Psoas muscle (tissue), 8 donors: ENCODE results near the gene ADCYAP1R1. TPM values are rescaled to one million over a fixed set of nuclear protein-coding genes. Genes with fewer than 3 reads are reported as not detected.
A peak's percentile ranks its signal among the peaks of the same experiment; 100 is the strongest.

Experiments
- ATAC-seq, 4 donors: fragments of 200-7000 bp; cut with Tn5 transposase; one replicate each; pipeline ENCODE4 v1.9.1; 2020; ENCODE audit warnings: moderate library complexity in 3 of 4, mild to moderate bottlenecking in 2 of 4
- DNase-seq, 2 donors: peaks; one replicate each; pipeline ENCODE4 v3.0.0-alpha.2; 2020
- H3K27ac ChIP-seq: fragments of 200-600 bp; one replicate; pipeline ENCODE4 v1.8.0; 2022
- H3K27me3 ChIP-seq, 3 donors: fragments of 200-600 bp in 1 of 3; one replicate each; pipeline versions ENCODE4 v1.6.1 to v1.8.0; 2013 to 2022; ENCODE audit warnings: low read length in 2 of 3, mild to moderate bottlenecking in 2 of 3, moderate library complexity in 1 of 3; ENCODE audit not compliant: insufficient read depth in 3 of 3
- H3K36me3 ChIP-seq, 2 donors: fragments of 200-600 bp in 1 of 2; one replicate each; pipeline versions ENCODE4 v1.6.1 to v1.8.0; 2013 to 2022; ENCODE audit warnings: low read depth in 1 of 2, mild to moderate bottlenecking in 1 of 2, moderate library complexity in 1 of 2; ENCODE audit not compliant: insufficient read depth in 1 of 2
- H3K4me1 ChIP-seq: fragments of 200-600 bp; one replicate; pipeline ENCODE4 v1.8.0; 2022
- H3K4me3 ChIP-seq: fragments of 200-600 bp; one replicate; pipeline ENCODE4 v1.8.0; 2022; ENCODE audit warnings: mild to moderate bottlenecking
- H3K9me3 ChIP-seq: fragments of 200-600 bp; one replicate; pipeline ENCODE4 v1.8.0; 2022
- WGBS, 3 donors: extraction: QIAGEN DNeasy Blood & Tissue Kit; methylation state at CpG; one replicate each; pipeline versions ENCODE4 v1.1.6 to v1.1.7; 2013; 5-methylcytosine and 5-hydroxymethylcytosine counted together
- intact Hi-C, 2 donors: fragments of 100-400 bp; cut with DNase I; formaldehyde crosslinking; loops; one replicate each; pipeline versions ENCODE4 v1.11.0 to v1.14.2; 2022
- polyA plus RNA-seq, 3 donors: library from polyadenylated mRNA; stranded (reverse); fragments of 200-250 nt; gene quantifications; one replicate each; pipeline ENCODE4 v1.2.3, GENCODE V29; 2013
- total RNA-seq, 4 donors: library from RNA; stranded (reverse); fragmentation: NEBNext Ultra II Directional in 2 of 4; extraction: Animal tissue kit (Norgen Biotek cat#: 25700) in 2 of 4; gene quantifications; one replicate each; pipeline versions ENCODE4 v1.2.1 to v1.2.4, GENCODE V29; 2021 to 2023
- TF ChIP-seq, protein P1 (sequence below): fragments of 200-600 bp; IDR thresholded peaks from one replicate; pipeline ENCODE4 v1.8.0; 2022; ENCODE audit warnings: antibody characterized with exemption
- donor health status: healthy with polysubstance abuse.
- donor health status: DM: no; HTN: no; CAD: no; lungs with moderate emphysema.
- donor health status: Bipolar disorder and iron deficiency.
- donor health status: healthy.
- donor health status: DM: yes; HTN: yes; CAD: no.
- donor health status: DM: no; HTN: no; CAD: no.
- donor health status: DM: no; HTN: no; CAD: no.
- donor health status: DM: yes; HTN: yes; CAD: no.

The ADCYAP1R1 gene
- total and polyA plus RNA-seq, 7 donors = 0.40 to 6.6 (median 1.2) TPM

DNA sequence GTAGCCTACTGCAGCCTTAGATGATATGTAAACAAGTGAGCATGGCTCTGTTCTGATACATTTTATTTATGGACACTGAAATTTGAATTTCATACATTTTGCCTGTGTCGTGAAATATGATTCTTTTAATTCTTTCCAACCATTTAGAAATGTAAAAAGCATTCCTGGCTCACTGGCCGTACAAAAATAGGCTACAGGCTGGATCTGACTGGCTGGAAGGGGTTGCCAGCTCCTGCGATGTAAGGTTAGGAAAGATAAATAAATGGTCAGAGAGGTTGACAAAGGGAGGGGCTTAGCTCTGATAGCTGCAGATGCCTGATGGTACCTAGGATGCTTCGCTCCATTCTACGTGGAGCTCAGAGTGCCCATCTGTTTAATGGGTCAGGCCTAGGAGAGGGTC, 3.4 kb downstream of the ADCYAP1R1 start:
- peaks cover 0 to 23% (median 16%) of the 10 kb centered on the region in 3 donors for H3K27me3 ChIP-seq
- intact Hi-C loops = loop anchor here in 1 of 2 donors (2.0 kb wide), 1 partner anchor 41 kb away; no protein-coding TSS in a partner anchor

DNA sequence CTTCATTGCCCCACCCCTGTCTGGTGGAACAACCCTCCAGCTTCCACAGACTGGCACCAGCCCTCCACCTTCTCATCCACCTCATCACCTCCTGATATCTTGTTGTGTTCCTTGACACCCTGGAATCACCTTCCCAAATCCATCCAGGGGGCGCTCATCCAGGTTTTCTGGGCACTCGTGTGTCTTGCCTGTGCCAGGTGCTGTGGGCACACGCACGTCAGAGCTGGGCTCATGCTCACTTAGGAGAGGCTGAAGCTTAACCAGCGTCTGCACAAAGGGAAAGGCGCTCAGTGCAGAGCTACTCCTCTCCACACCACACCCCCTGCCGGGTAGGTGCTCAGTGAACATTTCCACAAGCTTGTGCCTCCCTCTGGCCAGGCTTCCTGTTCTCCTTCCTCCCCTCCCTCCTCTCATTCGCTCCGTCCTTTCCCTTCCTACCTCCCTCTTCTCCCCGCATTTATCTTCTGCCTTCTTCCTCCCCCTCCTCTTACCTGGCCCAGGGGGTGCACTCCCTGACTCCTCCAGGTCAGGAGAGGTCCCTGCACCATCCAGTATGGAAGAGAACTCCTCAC, 4.8 kb downstream of the ADCYAP1R1 start:
- Histone ChIP-seq H3K4me3 (no peak overlapping the region), H3K4me1 (no peaks in the 10 kb centered on the region), H3K9me3 (no peaks in the 10 kb centered on the region), H3K27ac (no peak overlapping the region), H3K36me3 (no peaks in the 10 kb centered on the region), H3K27me3 (peaks cover 0 to 18% (median 13%) of the 10 kb centered on the region in 3 donors)
- DNase-seq (no peak), ATAC-seq (no peak)
- intact Hi-C loops = no loop called here
- TF ChIP-seq, protein P1, sequence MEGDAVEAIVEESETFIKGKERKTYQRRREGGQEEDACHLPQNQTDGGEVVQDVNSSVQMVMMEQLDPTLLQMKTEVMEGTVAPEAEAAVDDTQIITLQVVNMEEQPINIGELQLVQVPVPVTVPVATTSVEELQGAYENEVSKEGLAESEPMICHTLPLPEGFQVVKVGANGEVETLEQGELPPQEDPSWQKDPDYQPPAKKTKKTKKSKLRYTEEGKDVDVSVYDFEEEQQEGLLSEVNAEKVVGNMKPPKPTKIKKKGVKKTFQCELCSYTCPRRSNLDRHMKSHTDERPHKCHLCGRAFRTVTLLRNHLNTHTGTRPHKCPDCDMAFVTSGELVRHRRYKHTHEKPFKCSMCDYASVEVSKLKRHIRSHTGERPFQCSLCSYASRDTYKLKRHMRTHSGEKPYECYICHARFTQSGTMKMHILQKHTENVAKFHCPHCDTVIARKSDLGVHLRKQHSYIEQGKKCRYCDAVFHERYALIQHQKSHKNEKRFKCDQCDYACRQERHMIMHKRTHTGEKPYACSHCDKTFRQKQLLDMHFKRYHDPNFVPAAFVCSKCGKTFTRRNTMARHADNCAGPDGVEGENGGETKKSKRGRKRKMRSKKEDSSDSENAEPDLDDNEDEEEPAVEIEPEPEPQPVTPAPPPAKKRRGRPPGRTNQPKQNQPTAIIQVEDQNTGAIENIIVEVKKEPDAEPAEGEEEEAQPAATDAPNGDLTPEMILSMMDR = no peak
- WGBS, 3 donors = 60 to 62% (median 62%) methylated on average over 10 of the region's 10 CpGs

More for the DNA sequence above, 3.4 kb downstream of the ADCYAP1R1 start:
- TF ChIP-seq, protein P1 = no peak
- H3K36me3 ChIP-seq = no peaks in the 10 kb centered on the region
- H3K27ac ChIP-seq = no peak overlapping the region
- ATAC-seq = no peak
- WGBS, 3 donors = 56 to 62% (median 58%) methylated on average over 5 of the region's 5 CpGs
- no peaks in the 10 kb centered on the region for H3K9me3 ChIP-seq
- DNase-seq = no peak
- no peaks in the 10 kb centered on the region for H3K4me1 ChIP-seq
- H3K4me3 ChIP-seq = no peak overlapping the region

DNA sequence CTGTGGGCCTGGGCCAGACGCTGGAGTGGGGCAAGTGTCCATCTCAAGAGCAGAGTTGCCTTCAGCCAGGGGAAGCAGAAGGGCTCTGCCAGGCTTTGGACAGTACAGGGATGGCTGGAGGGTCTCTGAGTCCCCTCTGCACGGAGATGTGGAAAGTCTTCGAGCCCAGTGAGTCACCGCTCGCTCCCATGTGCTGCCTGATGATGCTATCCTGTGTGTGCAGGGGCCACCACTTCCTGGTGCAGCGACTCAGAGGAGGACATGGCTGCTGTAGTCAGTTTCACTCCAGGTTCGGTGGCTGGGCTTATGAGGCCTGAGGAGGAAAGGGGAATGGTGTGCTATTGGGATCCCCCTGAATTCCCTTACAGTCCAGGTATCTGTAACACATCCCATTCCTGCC, 6.0 kb downstream of the ADCYAP1R1 start:
- H3K9me3 ChIP-seq = no peaks in the 10 kb centered on the region
- no peaks in the 10 kb centered on the region for H3K36me3 ChIP-seq
- intact Hi-C loops = no loop called here
- no peaks in the 10 kb centered on the region for H3K4me1 ChIP-seq
- peaks cover 0 to 11% (median 3%) of the 10 kb centered on the region in 3 donors for H3K27me3 ChIP-seq
- H3K27ac ChIP-seq = no peak overlapping the region
- H3K4me3 ChIP-seq = no peak overlapping the region
- 73 to 83% (median 79%) methylated on average over 7 of the region's 7 CpGs for WGBS, 3 donors
- DNase-seq (peak in 1 of 2 donors; percentile 39), ATAC-seq (peak in 1 of 4 donors; percentile 36)
- TF ChIP-seq, protein P1 = no peak

DNA sequence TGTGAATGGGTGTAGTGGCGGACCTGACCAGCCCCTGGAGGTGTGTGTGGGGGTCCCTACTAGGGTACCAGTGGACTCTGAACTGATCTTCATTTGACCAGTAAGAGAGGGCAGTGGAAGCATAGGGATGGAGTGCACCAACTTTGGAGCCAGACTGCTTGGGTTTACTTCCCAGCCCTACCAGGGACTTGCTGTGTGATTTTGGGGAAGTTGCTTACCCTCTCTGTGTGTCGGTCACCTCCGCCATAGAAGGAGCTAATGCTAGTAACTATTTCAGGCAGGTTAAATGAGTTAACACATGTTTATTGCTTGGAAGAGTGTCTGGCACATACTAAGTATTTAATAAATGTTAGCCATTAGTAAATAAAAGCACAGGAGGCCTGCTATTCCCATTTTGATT, 6.6 kb downstream of the ADCYAP1R1 start:
- Histone ChIP-seq H3K4me3 (no peak overlapping the region), H3K36me3 (no peaks in the 10 kb centered on the region), H3K9me3 (no peaks in the 10 kb centered on the region), H3K27me3 (peaks cover 0 to 5% (median 0%) of the 10 kb centered on the region in 3 donors), H3K27ac (no peak overlapping the region), H3K4me1 (no peaks in the 10 kb centered on the region)
- DNase-seq = no peak
- no peak for ATAC-seq
- 94 to 97% (median 94%) methylated on average over 3 of the region's 3 CpGs for WGBS, 3 donors
- intact Hi-C loops = no loop called here
- TF ChIP-seq, protein P1 = no peak

DNA sequence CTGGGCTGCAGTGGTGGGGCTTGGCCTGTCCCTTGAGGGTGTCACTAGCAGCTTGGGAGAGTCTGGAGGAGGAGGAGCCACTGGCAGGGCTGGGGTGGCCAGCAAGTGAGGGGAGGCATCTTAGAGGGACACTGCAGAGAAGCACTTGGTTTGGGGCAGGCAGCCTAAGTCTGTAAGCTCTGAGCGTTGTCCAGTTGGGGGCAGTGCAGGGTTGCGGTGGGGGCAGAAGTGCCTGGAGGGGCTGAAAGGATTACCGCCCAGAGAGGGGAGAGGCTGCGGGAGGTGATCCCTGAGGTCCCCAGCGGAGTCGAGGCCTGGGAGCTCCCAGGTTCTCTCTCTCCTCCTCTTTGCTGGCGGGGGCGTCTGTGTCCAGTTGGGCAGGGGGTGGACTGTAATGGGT, 7.4 kb downstream of the ADCYAP1R1 start:
- Histone ChIP-seq H3K27me3 (peaks cover 0 to 2% (median 0%) of the 10 kb centered on the region in 3 donors), H3K4me3 (no peak overlapping the region), H3K4me1 (no peaks in the 10 kb centered on the region), H3K36me3 (no peaks in the 10 kb centered on the region), H3K9me3 (no peaks in the 10 kb centered on the region), H3K27ac (no peak overlapping the region)
- TF ChIP-seq, protein P1 = no peak
- ATAC-seq (no peak), DNase-seq (peak in 1 of 2 donors; percentile 66)
- WGBS, 3 donors = 74 to 86% (median 82%) methylated on average over 4 to 8 of the region's 8 CpGs
- intact Hi-C loops = no loop called here
